Cardiac fibroblast (primary cell): Measurements from ENCODE around the gene LAMA1.
A peak's percentile ranks its signal among the peaks of the same experiment; 100 is the strongest.

Experiments used
- DNase-seq, 2 donors: peaks; one replicate each; pipeline versions ENCODE4 v3.0.0 to v3.0.0-alpha.2; 2010; ENCODE audit warnings: low read depth in 2 of 2
- H3K4me3 ChIP-seq, 2 donors: replicated peaks in 1 of 2; 1 replicate in 1 of 2; 2 replicates in 1 of 2; pipeline ENCODE4 v1.5.1; 2011; ENCODE audit warnings: low read depth in 2 of 2, low read length in 2 of 2, mild to moderate bottlenecking in 2 of 2, moderate library complexity in 1 of 2
- TF ChIP-seq, protein P1 (sequence below): IDR thresholded peaks from one replicate; pipeline ENCODE4 v1.5.1; 2011; ENCODE audit warnings: low read depth, mild to moderate bottlenecking, low read length, inconsistent platforms

Gene LAMA1

GRCh38 chr18:6891788-6892187 lies 225.8 kb downstream of the LAMA1 start:
- H3K4me3 ChIP-seq = no peak overlapping the region
- TF ChIP-seq, protein P1, sequence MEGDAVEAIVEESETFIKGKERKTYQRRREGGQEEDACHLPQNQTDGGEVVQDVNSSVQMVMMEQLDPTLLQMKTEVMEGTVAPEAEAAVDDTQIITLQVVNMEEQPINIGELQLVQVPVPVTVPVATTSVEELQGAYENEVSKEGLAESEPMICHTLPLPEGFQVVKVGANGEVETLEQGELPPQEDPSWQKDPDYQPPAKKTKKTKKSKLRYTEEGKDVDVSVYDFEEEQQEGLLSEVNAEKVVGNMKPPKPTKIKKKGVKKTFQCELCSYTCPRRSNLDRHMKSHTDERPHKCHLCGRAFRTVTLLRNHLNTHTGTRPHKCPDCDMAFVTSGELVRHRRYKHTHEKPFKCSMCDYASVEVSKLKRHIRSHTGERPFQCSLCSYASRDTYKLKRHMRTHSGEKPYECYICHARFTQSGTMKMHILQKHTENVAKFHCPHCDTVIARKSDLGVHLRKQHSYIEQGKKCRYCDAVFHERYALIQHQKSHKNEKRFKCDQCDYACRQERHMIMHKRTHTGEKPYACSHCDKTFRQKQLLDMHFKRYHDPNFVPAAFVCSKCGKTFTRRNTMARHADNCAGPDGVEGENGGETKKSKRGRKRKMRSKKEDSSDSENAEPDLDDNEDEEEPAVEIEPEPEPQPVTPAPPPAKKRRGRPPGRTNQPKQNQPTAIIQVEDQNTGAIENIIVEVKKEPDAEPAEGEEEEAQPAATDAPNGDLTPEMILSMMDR = no peak
- peak in 1 of 2 donors; percentile 32 for DNase-seq
